Heart left ventricle (tissue), 13 donors: ENCODE data around the gene MZB1.

Source experiments
- CTCF ChIP-seq, 12 donors: fragments of 200-600 bp; sonication (generic) in 4 of 12; IDR thresholded peaks; one replicate each; pipeline versions ENCODE4 v1.5.0 to v1.8.0; 2018 to 2022; ENCODE audit warnings: antibody characterized with exemption in 12 of 12, mild to moderate bottlenecking in 5 of 12
- POLR2A ChIP-seq, 2 donors: fragments of 450-650 bp; IDR thresholded peaks; one replicate each; pipeline ENCODE4 v1.6.1; 2017; ENCODE audit warnings: antibody characterized with exemption in 2 of 2, mild to moderate bottlenecking in 2 of 2, moderate library complexity in 2 of 2
- donor health status: ischemic (EF 13 %, LVEDD 7.1; RV severe dilation, severe dysfunction).
- donor health status: DM: no; HTN: yes; CAD: no.
- donor health status: DM: no; HTN: no; CAD: no.
- donor health status: ischemic (EF 25% LVEDD 6.9; RV normal size, moderate dysfunction).
- donor health status: ischemic (EF 25% LVEDD 5.7; RV mildly dilated, moderate dysfunction).
- donor health status: ischemic (EF 35%, LVEDD 5.7; RV mildly dilated, moderate dysfunction).
- donor health status: nonischemic (EF 11% LVEDD 7.7; RV severe dilation, severe dysfunction).
- donor health status: DM: yes; HTN: yes; CAD: no.
- donor health status: PGD.
- donor health status: ischemic (EF 29% LVEDD 5.4; RV normal size, mild dysfunction).
- donor health status: nonischemic (EF 23%, LVEDD 6.1; RV moderate dilation, normal function).

- TF ChIP-seq CTCF (IDR thresholded peaks at IDR 0.05) (no peak), POLR2A (IDR thresholded peaks at IDR 0.05) (no peak)
Measured at GRCh38 chr5:139354186-139354585, 35.5 kb downstream of the MZB1 start.
